Endothelial cell (in vitro differentiated cells): ENCODE measurements around the gene MEIS1. TPM values are rescaled to one million over a fixed set of nuclear protein-coding genes. Genes with fewer than 3 reads are reported as not detected.

ENCODE experiments used
- DNase-seq: peaks from one replicate; pipeline ENCODE4 v3.0.0; 2021; ENCODE audit warnings: low spot score
- H3K27ac Mint-ChIP-seq: one replicate; pipeline ENCODE4 v1.8.0; 2021; ENCODE audit warnings: mixed read lengths, inconsistent platforms; ENCODE audit not compliant: unreplicated experiment
- H3K27me3 Mint-ChIP-seq: one replicate; pipeline ENCODE4 v1.8.0; 2021; ENCODE audit warnings: mild to moderate bottlenecking, moderate library complexity, mixed read lengths, inconsistent platforms; ENCODE audit not compliant: unreplicated experiment
- H3K36me3 Mint-ChIP-seq: one replicate; pipeline ENCODE4 v1.8.0; 2021; ENCODE audit warnings: mild to moderate bottlenecking, low read depth, mixed read lengths, inconsistent platforms; ENCODE audit not compliant: unreplicated experiment
- H3K4me1 Mint-ChIP-seq: one replicate; pipeline ENCODE4 v1.8.0; 2021; ENCODE audit warnings: mild to moderate bottlenecking, mixed read lengths, inconsistent platforms; ENCODE audit not compliant: unreplicated experiment
- H3K4me3 Mint-ChIP-seq: one replicate; pipeline ENCODE4 v1.8.0; 2021; ENCODE audit warnings: mild to moderate bottlenecking, mixed read lengths, inconsistent platforms; ENCODE audit not compliant: unreplicated experiment
- H3K9me3 Mint-ChIP-seq: one replicate; pipeline ENCODE4 v1.8.0; 2021; ENCODE audit warnings: mixed read lengths, inconsistent platforms; ENCODE audit not compliant: unreplicated experiment
- total RNA-seq: library from RNA; stranded (reverse); fragmentation: NEBNext Ultra II Directional; extraction: Animal tissue kit (Norgen Biotek cat#: 25700); gene quantifications from one replicate; pipeline ENCODE4 v1.2.1, GENCODE V29; 2021; ENCODE audit not compliant: unreplicated experiment
- TF ChIP-seq, protein P1 (sequence below): fragments of 200-600 bp; sonication (generic); IDR thresholded peaks from one replicate; pipeline ENCODE4 v1.5.0; 2021; ENCODE audit warnings: antibody characterized with exemption; ENCODE audit not compliant: unreplicated experiment

The MEIS1 gene
- total RNA-seq, 1 donor from 2014 or later = 13.3 TPM

- TF ChIP-seq, protein P1, sequence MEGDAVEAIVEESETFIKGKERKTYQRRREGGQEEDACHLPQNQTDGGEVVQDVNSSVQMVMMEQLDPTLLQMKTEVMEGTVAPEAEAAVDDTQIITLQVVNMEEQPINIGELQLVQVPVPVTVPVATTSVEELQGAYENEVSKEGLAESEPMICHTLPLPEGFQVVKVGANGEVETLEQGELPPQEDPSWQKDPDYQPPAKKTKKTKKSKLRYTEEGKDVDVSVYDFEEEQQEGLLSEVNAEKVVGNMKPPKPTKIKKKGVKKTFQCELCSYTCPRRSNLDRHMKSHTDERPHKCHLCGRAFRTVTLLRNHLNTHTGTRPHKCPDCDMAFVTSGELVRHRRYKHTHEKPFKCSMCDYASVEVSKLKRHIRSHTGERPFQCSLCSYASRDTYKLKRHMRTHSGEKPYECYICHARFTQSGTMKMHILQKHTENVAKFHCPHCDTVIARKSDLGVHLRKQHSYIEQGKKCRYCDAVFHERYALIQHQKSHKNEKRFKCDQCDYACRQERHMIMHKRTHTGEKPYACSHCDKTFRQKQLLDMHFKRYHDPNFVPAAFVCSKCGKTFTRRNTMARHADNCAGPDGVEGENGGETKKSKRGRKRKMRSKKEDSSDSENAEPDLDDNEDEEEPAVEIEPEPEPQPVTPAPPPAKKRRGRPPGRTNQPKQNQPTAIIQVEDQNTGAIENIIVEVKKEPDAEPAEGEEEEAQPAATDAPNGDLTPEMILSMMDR = no peak
- Mint-ChIP-seq H3K36me3 (no peaks in the 10 kb centered on the region), H3K9me3 (no peaks in the 10 kb centered on the region), H3K27me3 (no peaks in the 10 kb centered on the region), H3K27ac (no peak overlapping the region), H3K4me1 (no peaks in the 10 kb centered on the region), H3K4me3 (no peak overlapping the region)
- DNase-seq = no peak
Measured at GRCh38 chr2:66528974-66529724, 94.2 kb downstream of the MEIS1 start.

- no peaks in the 10 kb centered on the region for H3K9me3 Mint-ChIP-seq
- H3K4me1 Mint-ChIP-seq = no peaks in the 10 kb centered on the region
- no peaks in the 10 kb centered on the region for H3K36me3 Mint-ChIP-seq
- no peaks in the 10 kb centered on the region for H3K27me3 Mint-ChIP-seq
- DNase-seq = no peak
- no peak overlapping the region for H3K4me3 Mint-ChIP-seq
- TF ChIP-seq, protein P1 = no peak
- H3K27ac Mint-ChIP-seq = no peak overlapping the region
Measured at GRCh38 chr2:66530651-66531050, 95.7 kb downstream of the MEIS1 start.

- Mint-ChIP-seq H3K4me1 (no peaks in the 10 kb centered on the region), H3K36me3 (no peaks in the 10 kb centered on the region), H3K4me3 (no peak overlapping the region), H3K27me3 (no peaks in the 10 kb centered on the region), H3K27ac (no peak overlapping the region), H3K9me3 (no peaks in the 10 kb centered on the region)
- no peak for DNase-seq
- TF ChIP-seq, protein P1 = no peak
Measured at GRCh38 chr2:66531155-66531554, 96.2 kb downstream of the MEIS1 start.

DNA sequence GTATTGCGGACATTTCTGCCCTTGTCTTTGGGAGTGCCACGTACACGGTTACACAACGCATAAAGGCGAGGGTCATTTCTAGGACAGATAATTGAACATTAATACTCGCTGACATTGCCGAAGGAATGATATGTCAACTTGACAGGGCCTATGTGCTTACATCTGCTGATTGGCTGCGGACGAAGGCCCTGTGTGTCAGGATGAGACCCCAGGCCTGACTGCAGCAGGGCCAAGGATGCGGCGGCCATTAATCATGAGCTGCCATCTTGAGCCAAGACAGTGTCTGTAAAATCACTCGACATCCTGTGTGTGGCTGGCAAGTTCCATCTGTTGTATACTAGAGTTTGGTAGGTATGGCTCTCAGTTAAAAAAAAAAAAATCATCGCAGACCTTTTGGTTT lies 96.6 kb downstream of the MEIS1 start:
- Mint-ChIP-seq H3K36me3 (no peaks in the 10 kb centered on the region), H3K27me3 (no peaks in the 10 kb centered on the region), H3K4me1 (no peaks in the 10 kb centered on the region), H3K27ac (no peak overlapping the region), H3K9me3 (no peaks in the 10 kb centered on the region), H3K4me3 (no peak overlapping the region)
- DNase-seq = no peak
- TF ChIP-seq, protein P1 = no peak
